NCI-H510A (cell line): Measurements from ENCODE around the gene SLC25A52.
A peak's percentile ranks its signal among the peaks of the same experiment; 100 is the strongest.
"Not testable (repeated sequence)": the region's sequence is repeated elsewhere in the genome, so short reads cannot be mapped to it uniquely, and the experiment has no call there.

Experiments
- DNase-seq: peaks from one replicate; lab custom pipeline; 2025; lab: John Stamatoyannopoulos, UW

SLC25A52 gene

DNA sequence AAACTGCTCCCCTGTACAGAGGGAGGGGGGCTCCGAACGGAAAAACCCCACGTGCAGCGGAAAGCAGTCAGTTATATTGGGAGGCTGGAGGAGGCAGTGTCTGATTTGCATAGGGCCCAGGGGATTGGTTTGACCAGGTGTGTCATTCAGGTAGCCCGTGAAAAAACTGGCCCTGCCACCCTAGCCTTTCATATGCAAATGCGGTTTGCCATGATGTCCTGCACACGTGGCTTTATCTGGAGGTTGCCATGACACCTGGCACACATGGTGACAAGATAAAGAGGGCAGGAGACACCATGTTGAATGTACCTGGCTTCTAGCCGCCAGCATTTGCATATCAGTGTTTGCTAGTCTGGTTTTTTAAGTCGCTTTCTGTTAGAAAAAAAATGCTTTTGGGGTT lies 20.5 kb downstream of the SLC25A52 start:
- no peak for DNase-seq

DNA sequence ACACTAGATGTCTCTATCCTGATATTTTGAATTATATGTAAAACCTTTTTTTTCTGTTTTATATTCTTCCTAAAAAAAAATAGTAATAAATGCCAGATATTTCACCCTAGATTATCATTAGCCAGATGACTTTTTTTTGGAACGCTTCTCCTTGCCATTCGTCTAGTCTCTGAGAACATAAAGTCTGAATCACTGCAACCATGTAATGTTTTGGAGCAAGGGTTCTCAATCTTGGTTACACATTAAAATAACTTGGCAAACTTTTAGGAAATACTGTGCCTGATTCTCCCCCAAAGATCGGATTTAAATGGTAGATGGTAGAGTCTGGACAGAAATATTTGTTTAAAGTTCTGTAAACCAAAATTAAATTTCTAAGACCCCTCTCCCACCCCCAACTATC lies 21.0 kb downstream of the SLC25A52 start:
- DNase-seq = no peak

DNA sequence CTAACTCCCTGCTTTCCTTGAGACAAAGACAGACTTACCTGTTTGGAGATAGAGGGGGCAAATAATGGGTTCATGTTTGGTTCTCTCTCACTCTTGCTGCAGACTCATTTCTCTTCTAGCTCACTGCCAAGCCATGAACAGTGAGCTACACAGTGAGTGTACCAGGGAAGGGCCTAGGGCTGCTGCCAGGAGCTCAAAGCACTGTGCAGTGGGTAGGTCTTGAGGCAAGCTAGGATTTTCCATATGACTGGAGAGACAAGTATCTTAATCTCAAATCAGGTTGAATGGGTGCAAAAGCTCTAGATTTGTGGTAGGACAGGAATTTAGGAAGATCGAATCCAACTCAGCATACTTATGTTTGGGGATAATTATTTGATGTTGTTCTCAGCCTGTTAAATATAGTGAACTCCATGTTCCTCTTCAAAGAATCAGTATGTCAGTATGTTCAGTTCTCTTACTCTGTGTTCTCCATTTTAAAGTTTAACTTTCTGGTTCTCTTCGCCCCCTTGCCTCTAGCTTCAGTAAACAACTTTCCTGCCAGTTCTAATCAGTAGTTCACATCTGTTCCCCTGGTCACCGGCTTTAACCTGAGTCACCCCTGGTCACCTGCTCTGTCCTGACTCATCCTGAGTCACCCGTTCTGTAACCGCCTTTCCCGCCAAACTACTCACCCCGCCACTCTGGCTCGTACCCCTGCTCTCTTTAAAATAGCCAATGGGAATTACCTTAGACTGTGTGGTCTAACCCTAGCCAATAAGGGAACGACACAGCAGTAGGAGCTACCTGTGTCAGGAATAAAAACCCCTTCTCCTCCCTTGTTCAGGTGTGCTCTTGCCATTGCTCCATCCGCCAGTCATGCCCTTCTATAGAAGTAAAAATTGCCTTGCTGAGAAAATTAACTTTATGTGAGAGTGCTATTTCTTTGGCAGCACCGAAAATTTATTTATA lies 21.9 kb downstream of the SLC25A52 start:
- DNase-seq = no peak

DNA sequence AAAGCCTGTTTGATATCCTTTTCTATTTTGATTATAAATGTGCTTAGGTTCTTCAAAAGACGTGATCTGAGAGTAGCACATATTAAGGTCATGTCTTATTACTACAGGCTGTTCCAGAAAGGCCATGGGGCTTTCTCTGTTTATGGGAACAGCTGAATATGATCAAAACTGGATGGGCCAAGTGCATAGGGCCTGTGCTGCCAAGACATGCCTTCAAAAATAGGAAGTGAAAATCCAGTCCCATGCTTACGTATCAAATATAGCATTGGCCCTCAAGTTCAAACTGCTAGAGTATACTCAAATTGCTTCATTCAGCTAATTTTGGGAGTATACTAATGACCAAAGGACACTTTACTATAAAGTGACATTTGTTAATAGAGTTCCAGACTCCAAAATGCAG lies 24.1 kb downstream of the SLC25A52 start:
- no peak for DNase-seq

DNA sequence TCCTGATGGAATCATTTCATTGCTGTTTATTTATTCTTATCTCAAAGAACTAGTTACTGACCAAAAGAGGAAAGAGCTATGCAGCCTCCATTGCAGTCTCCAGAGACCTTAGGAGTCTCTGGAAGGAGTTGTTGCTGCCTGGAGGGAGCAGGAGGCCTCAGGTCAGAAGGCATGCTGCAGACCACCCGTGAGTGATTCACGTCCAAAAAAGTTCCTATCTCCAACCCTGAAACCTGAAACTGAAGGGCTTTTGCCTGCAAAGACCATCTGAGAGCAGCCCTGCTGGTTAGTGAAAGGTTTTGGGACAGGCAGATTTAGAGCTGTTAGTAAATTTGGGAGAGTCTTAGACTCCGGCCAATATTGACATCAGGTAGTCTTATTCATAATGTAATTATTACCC lies 29.1 kb downstream of the SLC25A52 start:
- DNase-seq = no peak

DNA sequence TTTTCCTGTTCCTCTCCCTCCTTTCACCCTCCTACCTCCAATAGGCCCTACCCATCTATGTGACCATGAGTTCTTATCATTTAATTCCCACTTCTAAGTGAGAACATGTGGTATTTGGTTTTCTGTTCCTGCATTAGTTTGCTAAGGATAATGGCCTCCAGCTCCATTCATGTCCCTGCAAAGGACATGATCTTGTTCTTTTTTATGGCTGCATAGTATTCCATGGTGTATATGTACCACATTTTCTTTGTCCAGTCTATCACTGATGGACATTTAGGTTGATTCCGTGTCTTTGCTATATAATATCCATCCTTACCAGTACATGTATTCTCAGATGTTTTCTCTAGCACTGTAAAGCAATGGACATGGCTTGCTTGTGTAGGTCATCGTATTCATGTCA lies 31.5 kb downstream of the SLC25A52 start:
- DNase-seq = not testable (repeated sequence)

DNA sequence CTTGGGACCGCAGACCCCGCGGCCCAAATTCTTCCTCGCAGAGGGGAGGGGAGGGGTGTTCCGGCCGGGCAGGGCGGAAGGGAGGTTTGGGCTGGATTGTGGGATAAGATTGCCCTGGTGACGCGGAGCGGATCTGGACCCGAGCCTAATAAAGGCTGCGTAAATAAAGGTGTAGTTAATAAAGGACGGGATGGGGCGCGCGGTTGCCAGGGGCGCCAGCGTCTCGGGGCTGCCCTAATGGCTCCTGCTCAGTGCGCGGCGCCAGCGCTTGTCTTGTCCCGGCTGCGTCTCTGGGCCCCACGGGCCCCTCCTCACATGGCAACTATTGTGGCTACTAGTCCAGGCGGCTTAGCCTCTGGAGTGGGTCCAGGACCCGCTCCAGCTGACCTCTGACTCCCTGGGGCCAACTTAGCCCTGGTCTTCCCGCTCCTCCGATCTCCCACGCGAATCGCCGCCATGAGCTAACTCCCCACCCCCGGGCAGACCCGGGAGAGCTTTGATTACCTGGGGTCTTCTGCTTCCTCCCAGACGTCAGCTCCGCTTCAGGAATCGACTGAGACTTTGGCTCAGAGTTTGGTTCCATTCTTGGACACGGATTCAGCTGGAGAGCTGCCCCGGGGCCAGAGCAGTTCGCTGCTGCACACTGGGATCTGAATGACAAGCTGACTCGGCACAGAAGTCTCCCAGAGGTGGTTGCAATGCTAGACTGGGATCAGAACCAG lies 36.5 kb downstream of the SLC25A52 start:
- DNase-seq = peak; percentile 8

DNA sequence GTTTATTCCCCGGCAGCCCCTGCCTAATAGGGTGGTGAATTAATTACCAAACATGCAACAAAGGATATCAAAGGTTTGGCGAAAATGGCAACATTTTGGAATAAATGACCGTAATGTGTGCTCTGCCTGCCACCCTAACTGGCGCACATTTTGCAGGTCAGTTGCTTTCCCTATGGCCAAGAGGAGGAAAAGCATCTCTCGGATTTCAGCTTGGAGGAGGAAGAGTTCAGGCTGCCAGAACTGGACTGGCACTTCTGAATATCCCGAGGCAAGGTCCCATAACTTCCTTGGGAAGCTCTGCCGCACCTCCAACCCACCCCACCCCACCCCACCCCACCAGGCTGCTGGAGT lies 37.1 kb downstream of the SLC25A52 start:
- DNase-seq = no peak

DNA sequence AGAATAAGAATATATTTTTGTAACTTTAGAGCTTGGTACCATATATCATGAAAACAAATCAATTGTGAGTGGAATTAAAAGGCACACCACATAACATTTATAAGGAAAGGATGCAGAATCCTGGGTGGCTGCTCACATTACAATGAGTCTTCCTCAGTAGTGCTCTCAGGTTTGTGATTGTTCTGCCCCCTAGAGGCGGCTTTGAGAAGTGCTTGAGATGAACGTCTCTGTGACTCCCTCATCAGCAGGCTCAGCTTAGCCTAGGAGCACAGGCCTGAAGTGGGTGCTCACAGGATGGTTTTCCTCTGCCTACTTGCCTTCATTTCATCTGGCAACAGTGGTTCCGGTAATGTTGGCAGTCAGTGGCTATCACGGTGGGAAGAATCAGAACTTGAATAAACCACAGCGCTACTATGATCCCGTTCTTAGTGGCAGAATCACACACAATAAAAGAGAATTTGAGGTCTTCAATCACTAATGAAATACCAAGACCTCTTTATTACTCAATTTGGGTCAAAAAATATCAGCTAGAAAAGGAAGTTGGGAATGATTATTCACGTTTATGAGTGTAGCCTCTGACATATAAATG lies 38.2 kb downstream of the SLC25A52 start:
- DNase-seq = peak; percentile 73

DNA sequence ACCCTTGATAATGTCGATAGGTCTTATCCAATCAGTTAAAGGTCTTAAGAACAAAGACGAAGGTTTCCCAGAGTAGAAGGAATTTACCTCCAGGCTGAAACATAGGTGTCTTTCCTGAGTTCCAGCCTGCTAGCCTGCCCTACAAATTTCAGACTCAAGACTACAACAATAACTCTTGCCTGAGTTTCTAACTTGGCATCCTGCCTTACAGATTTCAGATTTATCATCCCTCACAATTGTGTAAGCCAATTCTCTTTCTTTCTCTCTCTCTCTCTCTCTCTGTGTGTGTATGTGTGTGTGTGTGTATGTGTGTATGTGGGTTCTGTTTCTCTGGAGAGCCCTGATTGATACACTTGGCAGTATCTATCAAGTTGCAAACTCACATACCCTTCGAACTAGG lies 39.1 kb downstream of the SLC25A52 start:
- DNase-seq = no peak

DNA sequence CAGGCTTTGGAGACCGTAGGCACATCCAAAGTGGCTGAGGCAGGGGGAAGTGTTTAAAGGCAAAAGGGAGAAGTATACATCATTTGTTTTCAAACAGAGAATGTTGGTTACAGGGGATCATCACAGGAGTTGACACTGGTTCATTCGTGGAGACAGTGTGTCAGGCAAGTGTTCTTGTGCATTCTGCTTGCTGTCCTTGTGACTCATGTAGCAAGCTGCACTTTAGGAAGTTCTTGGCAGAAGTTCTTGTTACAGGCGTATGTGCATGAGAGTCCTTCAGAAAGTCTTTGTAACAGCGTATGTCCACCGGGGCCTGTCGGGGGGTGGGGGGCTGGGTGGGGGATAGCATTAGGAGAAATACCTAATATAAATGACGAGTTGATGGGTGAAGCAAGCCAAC lies 39.8 kb downstream of the SLC25A52 start:
- DNase-seq = no peak

DNA sequence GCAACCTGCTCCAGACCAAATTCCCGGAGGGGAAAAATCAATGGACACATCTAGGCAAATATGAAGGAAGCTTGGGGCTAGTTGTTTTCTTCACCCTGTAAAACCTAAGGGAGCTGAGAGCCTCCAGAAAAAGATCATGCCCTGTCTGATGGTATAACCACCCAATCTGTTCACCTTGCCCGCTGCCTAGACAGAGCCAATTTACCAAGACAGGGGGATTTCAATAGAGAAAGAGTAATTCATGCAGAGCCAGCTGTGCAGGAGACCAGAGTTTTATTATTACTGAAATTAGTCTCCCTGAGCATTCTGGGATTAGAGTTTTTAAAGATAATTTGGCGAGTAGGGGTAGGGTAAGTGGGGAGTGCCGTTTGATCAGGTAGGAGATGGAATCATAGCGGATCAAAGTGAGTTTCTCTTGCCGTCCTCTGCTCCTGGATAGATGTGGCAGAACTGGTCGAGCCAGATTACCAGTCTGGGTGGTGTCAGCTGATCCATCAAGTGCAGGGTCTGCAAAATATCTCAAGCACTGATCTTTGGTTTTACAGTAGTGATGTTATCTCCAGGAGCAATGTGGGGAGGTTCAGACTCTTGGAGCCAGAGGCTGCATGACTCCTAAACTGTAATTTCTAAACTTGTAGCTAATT lies 41.2 kb downstream of the SLC25A52 start:
- peak; percentile 5 for DNase-seq

DNA sequence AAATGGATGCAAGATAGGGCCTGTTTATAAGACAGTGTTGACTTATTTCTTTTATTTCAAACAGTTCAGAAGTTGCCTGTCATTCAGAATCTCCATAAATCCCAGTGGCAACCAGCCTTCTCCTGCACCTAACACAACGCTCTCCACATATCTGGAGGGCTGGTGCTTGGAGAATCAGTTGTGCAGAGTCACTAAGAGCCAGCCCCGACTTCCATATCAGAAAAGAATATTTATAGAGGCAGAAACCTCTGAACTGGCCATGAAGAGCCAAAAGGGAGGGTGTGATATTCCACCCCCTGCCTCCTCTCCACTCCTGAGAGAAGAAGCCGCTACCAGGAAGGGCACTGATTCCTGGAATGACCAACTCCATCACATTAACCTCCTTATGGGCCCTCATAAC lies 42.3 kb downstream of the SLC25A52 start:
- no peak for DNase-seq

DNA sequence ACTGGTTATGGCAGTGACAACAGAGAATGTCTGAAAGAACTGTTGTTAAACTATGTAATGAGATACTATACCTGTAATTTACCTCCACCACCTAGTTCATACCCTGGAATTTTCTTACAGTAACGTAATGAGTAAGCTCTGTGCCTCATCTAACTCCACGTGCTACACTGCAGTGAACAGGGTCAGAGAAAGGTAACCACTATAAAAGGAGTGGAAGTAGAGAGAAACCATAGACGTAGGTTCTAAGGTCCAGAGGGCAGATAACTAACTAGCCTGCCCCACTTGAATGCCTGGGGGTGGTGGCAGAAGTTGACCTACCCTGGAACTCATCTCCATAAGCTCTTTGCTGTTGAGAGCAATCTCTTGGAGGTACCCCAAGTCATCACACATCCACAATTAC lies 44.3 kb downstream of the SLC25A52 start:
- DNase-seq = no peak

DNA sequence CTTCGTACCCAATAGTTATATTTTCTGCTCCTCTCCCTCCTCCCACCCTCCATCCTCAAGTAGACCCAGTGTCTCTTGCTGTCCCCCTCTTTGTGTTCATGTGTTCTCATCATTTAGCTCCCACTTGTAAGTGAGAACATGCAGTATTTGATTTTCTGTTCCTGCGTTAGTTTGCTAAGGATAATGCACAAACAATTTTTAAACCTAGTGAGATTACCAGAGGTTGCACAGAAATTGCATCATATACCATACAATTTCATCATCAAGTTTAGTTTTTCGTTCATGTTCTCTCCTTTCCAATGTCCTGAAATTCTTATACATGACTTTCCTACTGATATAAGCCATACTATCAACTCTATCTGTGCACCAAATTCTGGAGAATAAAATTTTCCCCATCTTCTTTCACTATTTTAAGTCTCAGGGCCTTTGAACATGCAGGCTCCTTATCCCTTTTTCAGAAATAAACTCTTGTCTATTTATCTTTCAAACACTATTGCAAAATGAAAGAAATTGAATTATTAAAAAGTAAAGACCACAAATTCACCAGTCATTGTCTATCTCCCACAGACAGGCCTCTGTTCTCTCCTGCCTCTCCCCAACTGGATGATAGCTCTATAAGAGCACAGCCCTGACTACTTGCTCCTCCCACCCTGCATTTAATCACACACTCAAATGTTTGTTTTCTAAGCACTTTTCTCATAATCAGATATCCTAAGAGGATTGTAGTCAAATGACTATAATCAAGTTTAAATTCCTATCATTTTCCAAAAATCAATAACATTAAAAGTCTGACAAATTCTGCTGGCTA lies 49.1 kb downstream of the SLC25A52 start:
- DNase-seq = no peak

DNA sequence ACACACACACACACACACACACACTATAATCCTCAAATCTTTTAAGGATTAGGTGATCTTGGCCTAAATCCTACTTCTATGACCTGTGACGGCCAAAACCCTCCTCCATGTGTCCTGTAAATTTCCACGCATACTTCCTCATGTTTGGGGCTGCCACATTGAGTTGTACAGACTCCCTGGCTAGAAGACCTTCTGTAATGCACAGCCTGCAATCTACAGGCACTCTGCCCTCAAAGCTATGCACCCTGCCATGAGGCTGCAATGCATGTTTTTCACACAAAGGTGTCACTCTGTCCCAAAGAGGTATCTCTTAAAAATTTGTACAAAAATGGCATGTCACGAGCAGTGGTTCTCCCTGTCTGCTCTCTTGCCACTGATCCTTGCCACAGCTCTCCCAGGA lies 49.9 kb downstream of the SLC25A52 start:
- DNase-seq = no peak
